DMS114 treated with DMSO at 0.1 percent for 48 hours (cell line): ENCODE measurements around the gene HIPK3.
A peak's percentile ranks its signal among the peaks of the same experiment; 100 is the strongest.
"Not testable (repeated sequence)": the region's sequence is repeated elsewhere in the genome, so short reads cannot be mapped to it uniquely, and the experiment has no call there.

Source experiments
- DNase-seq: peaks from one replicate; lab custom pipeline; 2025; ENCODE audit not compliant: unreplicated experiment; lab: John Stamatoyannopoulos, UW

The HIPK3 gene

DNA sequence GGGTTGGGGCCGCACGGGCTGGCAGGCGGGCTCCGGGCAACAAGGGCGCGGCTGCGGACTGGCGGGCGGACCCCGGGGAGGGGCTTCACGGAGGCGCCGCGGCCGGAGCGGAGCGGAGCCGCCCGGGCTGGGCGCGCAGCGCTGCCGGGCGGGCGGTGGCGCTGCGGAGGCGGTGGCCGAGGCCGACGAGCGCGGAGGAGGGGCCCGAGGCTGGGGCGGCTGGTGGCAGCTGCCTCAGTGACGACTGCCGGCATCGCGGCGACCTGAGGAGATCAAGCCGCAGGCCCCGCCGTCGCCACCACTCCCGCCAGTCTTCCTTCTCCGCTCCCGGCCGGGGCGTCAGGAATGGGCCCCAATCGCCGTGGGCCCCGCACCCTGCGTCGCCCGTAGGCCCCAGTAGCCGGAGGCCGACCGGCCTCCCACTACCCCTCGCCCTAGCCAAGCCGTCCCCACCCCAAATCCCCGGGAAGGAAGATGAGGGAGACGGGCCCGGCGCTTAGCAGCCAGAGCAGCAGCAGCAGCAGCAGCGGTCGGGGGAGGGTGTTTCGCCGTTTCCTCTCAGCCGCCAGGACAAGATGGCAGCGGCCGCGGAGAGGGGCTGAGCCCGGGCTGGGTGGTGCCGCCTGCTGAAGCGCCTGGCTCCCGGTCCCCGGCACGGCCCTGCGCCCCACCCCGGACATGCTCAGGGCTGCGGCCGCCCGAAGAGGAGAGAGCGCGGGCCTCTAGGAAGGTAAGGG lies at the start of gene HIPK3:
Gene HIPK3 (plus strand): TSS at position 222 of the 737 bp plus-strand sequence.
- peak; percentile 40 for DNase-seq

DNA sequence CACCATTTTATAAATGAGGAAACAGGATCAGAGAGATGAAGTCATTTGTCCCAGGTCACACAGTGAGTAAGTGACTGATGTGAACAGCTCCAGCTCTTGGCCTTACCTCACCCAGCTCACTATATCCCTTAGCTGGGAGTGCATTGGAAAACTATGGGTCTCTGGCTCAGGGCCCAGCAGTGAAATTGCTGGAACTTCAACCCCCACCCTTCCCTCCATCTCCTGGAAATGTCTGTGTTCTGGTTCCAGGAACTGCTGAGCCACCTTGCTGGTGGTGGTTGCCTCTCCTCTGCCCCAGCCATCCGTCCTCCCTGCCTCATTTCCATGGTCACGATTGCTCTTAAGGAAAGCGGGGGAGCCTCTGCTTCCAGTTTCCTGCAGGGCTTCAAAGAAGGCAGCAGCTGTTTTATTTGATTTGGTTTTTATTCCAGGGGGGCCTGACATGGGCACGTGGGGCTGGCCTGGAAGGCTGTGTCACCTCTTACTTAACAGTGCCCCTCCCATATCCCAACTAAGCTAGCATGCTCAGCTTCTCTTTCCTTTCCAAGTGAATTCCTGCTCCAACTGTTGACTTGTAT lies 49.7 kb upstream of the HIPK3 start:
- DNase-seq, result no peak

GRCh38 chr11:33208150-33208549 lies 49.0 kb upstream of the HIPK3 start:
- no peak for DNase-seq

- no peak for DNase-seq
Measured at GRCh38 chr11:33211153-33211552, 46.0 kb upstream of the HIPK3 start.

- DNase-seq, result no peak
Measured at GRCh38 chr11:33211580-33211979, 45.6 kb upstream of the HIPK3 start.

DNA sequence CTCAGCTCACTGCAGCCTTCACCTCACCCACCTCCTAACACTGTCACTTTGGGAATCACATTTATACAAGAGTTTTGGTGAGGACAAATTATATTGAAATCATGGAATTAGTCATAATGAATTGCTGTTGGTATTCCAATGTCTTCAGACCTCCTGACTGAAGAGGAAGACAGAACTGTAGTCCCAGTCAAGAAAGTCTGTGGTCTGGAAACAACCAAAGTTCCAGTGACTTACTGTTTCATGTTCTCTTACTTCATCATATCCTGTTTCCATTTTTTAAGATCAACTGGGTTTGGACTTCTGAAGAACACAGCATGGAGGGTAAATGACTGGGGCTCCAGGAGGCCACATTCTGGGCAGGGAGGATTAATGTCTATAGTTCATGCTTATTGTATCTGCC lies 43.0 kb upstream of the HIPK3 start:
- DNase-seq, result no peak

DNA sequence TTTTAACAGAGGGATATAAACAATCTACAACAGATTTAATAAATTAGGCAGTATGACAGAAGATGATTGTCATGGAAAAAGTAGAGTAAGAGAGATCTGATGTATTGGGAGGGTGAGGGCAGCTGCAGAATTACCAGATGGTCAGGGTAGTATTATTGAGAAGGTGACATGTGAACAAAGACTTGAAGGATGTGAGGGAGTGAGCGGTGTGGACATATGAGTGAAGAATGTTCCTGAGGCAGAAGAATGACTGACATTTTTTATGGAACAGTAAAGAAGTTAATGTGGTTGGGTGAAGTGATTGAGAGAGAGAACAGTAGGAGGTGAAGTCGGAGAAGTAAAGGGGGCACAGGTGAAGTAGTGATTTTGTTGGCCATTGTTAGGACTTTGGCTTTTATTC lies 42.4 kb upstream of the HIPK3 start:
- no peak for DNase-seq

GRCh38 chr11:33216676-33217075 lies 40.5 kb upstream of the HIPK3 start:
- not testable (repeated sequence) for DNase-seq

GRCh38 chr11:33222052-33222750 lies 35.0 kb upstream of the HIPK3 start:
- no peak for DNase-seq

GRCh38 chr11:33225371-33225770 lies 31.8 kb upstream of the HIPK3 start:
- DNase-seq, result no peak

DNA sequence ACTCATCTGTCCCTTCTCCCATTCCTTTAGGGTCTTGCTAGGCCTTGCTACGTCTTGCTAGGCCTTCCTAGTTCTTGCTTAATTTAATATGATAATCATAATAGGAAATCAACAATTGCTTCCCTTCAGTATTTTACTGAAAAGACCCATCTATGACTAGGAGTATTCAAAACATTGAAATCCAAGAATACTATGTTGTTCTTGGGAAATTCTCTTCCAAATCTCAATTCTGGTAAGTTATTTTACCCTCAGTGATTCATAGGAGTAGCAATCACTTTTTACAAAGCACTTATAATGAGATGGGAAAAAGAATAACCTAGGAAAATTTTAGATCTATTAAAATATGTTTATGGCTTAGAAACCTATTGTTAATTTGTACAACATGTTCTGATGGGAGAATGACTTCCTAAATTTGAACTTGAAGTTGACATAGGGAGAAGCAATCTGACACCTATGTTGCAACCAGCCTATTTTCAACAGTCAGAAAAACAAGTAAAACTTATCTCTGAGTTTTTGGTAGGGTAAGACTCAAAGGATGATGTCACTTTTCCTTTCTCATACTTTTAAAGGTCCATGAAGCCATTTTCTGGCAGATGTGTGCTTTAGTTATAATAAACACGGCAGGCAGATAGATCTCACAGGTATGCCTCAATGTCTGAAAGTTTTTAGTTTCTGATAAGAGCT lies 29.5 kb upstream of the HIPK3 start:
- DNase-seq, result no peak

GRCh38 chr11:33234397-33235190 lies 22.6 kb upstream of the HIPK3 start:
- no peak for DNase-seq

GRCh38 chr11:33237039-33237597 lies 20.1 kb upstream of the HIPK3 start:
- DNase-seq, result no peak

DNA sequence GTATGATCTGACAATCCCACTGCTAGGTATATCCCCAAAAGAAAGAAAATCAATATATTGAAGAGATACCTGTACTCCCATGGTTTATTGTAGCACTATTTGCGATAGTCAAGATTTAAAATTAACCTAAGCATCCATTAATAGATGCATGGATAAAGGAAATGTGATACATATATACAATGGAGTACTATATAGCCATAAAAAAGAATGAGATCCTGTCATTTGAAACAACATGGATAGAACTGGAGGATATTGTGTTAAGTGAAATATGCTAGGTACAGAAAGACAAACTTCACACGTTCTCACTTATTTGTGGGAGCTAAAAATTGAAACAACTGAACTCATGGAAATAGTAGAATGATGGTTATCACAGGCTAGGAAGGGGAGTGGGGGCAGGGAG lies 14.6 kb upstream of the HIPK3 start:
- DNase-seq, result no peak

- not testable (repeated sequence) for DNase-seq
Measured at GRCh38 chr11:33243654-33244053, 13.5 kb upstream of the HIPK3 start.

GRCh38 chr11:33248416-33248971 lies 8.7 kb upstream of the HIPK3 start:
- DNase-seq, result no peak

DNA sequence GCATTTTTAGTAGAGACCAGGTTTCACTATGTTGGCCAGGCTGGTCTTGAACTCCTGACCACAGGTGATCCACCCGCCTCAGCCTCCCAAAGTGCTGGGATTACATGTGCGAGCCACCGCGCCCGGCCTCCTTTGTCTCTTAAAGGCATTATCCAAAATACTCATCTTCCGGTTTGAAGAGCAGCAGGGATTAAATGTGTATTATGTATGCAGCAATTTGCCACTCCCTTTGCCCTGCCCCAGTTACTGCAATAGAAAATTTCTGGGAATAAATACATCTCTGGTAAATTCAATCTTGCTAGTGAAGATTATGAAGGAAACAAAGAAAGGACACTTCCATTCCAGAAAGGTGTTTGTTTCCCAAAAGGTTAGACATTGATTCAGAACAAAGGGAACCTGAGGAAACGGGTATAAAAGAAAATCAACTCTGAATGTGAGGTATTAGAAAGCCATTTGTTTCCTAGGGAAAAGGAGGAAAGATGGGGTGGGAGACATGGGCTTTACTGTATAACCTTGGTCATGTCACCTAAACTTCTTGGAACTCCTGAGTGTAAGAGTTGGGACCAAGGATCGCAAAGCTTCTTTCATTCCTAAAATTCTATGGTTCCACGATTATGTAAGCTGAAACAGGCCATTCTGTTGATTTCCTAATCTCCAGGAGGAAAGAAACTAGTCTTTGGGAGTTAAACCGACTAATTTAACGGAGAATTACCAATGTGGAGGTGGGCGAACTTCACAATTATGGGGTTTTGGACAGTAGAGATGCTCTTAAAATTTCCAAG lies 959 bp upstream of the HIPK3 start:
- no peak for DNase-seq

- DNase-seq, result no peak
Measured at GRCh38 chr11:33256813-33257159, 395 bp upstream of the HIPK3 start.

DNA sequence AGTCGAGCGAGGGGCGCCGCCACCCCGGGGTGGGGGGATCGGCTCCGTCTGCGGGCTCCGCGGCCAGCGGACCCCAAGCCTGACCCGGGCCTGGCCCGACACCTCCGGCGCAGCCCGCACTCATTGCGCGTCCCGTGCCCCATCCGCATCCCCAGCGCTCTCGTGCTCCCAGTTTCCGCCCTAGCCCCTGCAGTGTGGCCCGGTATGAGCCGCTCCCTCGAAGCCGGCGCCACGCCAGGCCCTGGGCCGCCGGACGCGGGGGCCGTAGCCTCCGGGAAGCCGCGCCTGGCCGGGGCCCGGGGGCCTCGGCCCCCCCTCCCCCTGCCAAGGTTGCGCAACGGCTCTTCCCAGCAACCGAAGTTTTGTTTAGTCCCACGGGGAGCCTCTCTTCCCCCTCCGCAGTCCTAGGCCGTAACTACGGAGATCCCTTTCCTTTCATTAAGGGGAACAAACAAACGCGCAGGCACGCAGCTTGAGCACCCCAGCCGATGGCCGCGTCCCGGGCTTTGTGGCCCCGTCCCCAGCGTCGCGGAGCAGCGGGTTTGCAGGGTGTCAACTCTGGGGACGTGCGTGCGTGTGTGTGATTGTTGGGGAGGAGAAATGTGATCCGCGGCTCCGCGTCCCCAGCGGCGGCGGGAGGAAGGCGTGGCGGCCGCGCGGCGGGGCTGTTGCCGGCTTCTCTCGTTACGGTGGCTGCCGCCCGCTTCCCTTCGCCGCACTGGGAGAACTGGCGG lies 883 bp downstream of the HIPK3 start:
- peak; percentile 67 for DNase-seq
